B cell (primary cell): ENCODE measurements around the gene KSR2. TPM values are rescaled to one million over a fixed set of nuclear protein-coding genes. Genes with fewer than 3 reads are reported as not detected.

Experiments used
- ATAC-seq: fragments of 200-7000 bp; cut with Tn5 transposase; one replicate; pipeline ENCODE4 v1.10.0; 2021; ENCODE audit warnings: low read depth, mild to moderate bottlenecking, moderate number of reproducible peaks, moderate library complexity
- CTCF ChIA-PET: fragments of 350-600 bp; sonication (Branson Sonifier 250); formaldehyde crosslinking; loops from one replicate; lab custom pipeline; 2021; ENCODE audit warnings: antibody characterized with exemption, inconsistent platforms; lab: Charles Lee
- POLR2A ChIA-PET: fragments of 350-600 bp; sonication (Branson Sonifier 250); formaldehyde crosslinking; loops from one replicate; lab custom pipeline; 2021; ENCODE audit warnings: antibody characterized with exemption; lab: Charles Lee
- DNase-seq: peaks from one replicate; pipeline ENCODE4 v3.0.0; 2013
- H2AFZ ChIP-seq: 2 replicates; pipeline ENCODE4 v1.6.1; 2012; ENCODE audit warnings: mild to moderate bottlenecking, low read depth, low read length; ENCODE audit not compliant: insufficient read depth, poor library complexity, severe bottlenecking
- H3K27ac ChIP-seq, 2 donors: 1 replicate in 1 of 2; 2 replicates in 1 of 2; pipeline ENCODE4 v1.5.1; 2012 to 2013; ENCODE audit warnings: low read length in 2 of 2, mild to moderate bottlenecking in 2 of 2, moderate library complexity in 1 of 2
- H3K27me3 ChIP-seq, 4 experiments: fragments of 200-600 bp in 1 of 4; sonication (generic) in 1 of 4; replicated peaks in 1 of 4; 1 replicate in 2 of 4; 2 replicates in 2 of 4; pipeline versions ENCODE4 v1.6.1 to v1.7.0; 2013 to 2016; ENCODE audit warnings: low read length in 3 of 4, mild to moderate bottlenecking in 2 of 4, mixed read lengths in 1 of 4, moderate library complexity in 1 of 4; ENCODE audit not compliant: insufficient read depth in 4 of 4, control insufficient read depth in 3 of 4; ENCODE audit errors: control extremely low read depth in 1 of 4
- H3K36me3 ChIP-seq, 2 experiments: replicated peaks in 1 of 2; 1 replicate in 1 of 2; 2 replicates in 1 of 2; pipeline versions ENCODE4 v1.6.1 to v1.7.1; 2013; ENCODE audit warnings: low read length in 1 of 2; ENCODE audit not compliant: insufficient read depth in 2 of 2, control insufficient read depth in 1 of 2; ENCODE audit errors: control extremely low read depth in 1 of 2, extremely low read depth in 1 of 2
- H3K4me1 ChIP-seq, 2 donors: fragments of 200-600 bp in 1 of 2; sonication (generic) in 1 of 2; 1 replicate in 1 of 2; 2 replicates in 1 of 2; pipeline versions ENCODE4 v1.5.1 to v1.6.1; 2013 to 2017; ENCODE audit warnings: low read length in 2 of 2; ENCODE audit not compliant: control insufficient read depth in 2 of 2, insufficient read depth in 2 of 2
- H3K4me2 ChIP-seq: replicated peaks from 2 replicates; pipeline ENCODE3; 2012; ENCODE audit warnings: mild to moderate bottlenecking, low read depth, low read length; ENCODE audit not compliant: poor library complexity, severe bottlenecking
- H3K4me3 ChIP-seq, 5 experiments: fragments of 200-600 bp in 1 of 5; sonication (generic) in 1 of 5; 1 replicate in 3 of 5; 2 replicates in 2 of 5; pipeline versions ENCODE4 v1.5.1 to v1.7.0; 2011 to 2016; ENCODE audit warnings: low read length in 4 of 5, mild to moderate bottlenecking in 4 of 5, low read depth in 2 of 5, control low read depth in 1 of 5, moderate library complexity in 1 of 5; ENCODE audit not compliant: insufficient read depth in 1 of 5; ENCODE audit errors: control extremely low read depth in 1 of 5, extremely low read depth in 1 of 5
- H3K79me2 ChIP-seq: fragments of 200-600 bp; sonication (generic); one replicate; pipeline ENCODE4 v1.6.0; 2016; ENCODE audit warnings: low read length; ENCODE audit not compliant: control insufficient read depth, insufficient read depth
- H3K9ac ChIP-seq: fragments of 200-600 bp; sonication (generic); 2 replicates; pipeline ENCODE4 v1.6.1; 2017; ENCODE audit warnings: mild to moderate bottlenecking, low read length, moderate library complexity
- H3K9me3 ChIP-seq, 3 donors: one replicate each; pipeline versions ENCODE4 v1.6.1 to v1.7.1; 2013; ENCODE audit warnings: low read length in 2 of 3; ENCODE audit not compliant: control insufficient read depth in 2 of 3, insufficient read depth in 1 of 3; ENCODE audit errors: control extremely low read depth in 1 of 3
- H4K20me1 ChIP-seq: 2 replicates; pipeline ENCODE4 v1.6.0; 2012; ENCODE audit warnings: mild to moderate bottlenecking, low read length; ENCODE audit not compliant: insufficient read depth, control insufficient read depth, poor library complexity, severe bottlenecking
- H3K27ac Mint-ChIP-seq: one replicate; pipeline ENCODE4 v1.8.0; 2021; ENCODE audit warnings: mixed read lengths
- H3K27me3 Mint-ChIP-seq: one replicate; pipeline ENCODE4 v1.8.0; 2021; ENCODE audit warnings: mixed read lengths
- H3K4me1 Mint-ChIP-seq: one replicate; pipeline ENCODE4 v1.8.0; 2021; ENCODE audit warnings: mixed read lengths
- H3K4me3 Mint-ChIP-seq: one replicate; pipeline ENCODE4 v1.8.0; 2021; ENCODE audit warnings: mixed read lengths
- H3K9me3 Mint-ChIP-seq: one replicate; pipeline ENCODE4 v1.8.0; 2022; ENCODE audit warnings: mixed read lengths; ENCODE audit not compliant: insufficient read depth
- EZH2 ChIP-seq: IDR thresholded peaks from 2 replicates; pipeline ENCODE4 v1.6.1; 2012; ENCODE audit warnings: borderline replicate concordance, low read depth, mild to moderate bottlenecking, moderate library complexity, low read length; ENCODE audit not compliant: insufficient read depth, poor library complexity, severe bottlenecking
- WGBS: methylation state at CpG from one replicate; pipeline ENCODE4 v1.1.5; 2013; ENCODE audit warnings: missing lambda C conversion rate; ENCODE audit not compliant: insufficient coverage; 5-methylcytosine and 5-hydroxymethylcytosine counted together
- intact Hi-C: fragments of 100-400 bp; cut with micrococcal nuclease; formaldehyde crosslinking; loops from one replicate; pipeline ENCODE4 v1.10.0; 2022
- polyA plus RNA-seq: library from polyadenylated mRNA; depleted of rRNA; stranded (reverse); fragments of >200 nt; gene quantifications from 2 replicates; pipeline ENCODE4 v1.2.3, GENCODE V29; 2012
- total RNA-seq, 2 donors: library from RNA; stranded (reverse); fragments of 120-200 nt in 1 of 2; gene quantifications; 1 replicate in 1 of 2; 2 replicates in 1 of 2; pipeline versions ENCODE4 v1.2.3 to v1.2.4, GENCODE V29; 2013 to 2022
- TF ChIP-seq, protein P1 (sequence below): fragments of 200-600 bp; IDR thresholded peaks from one replicate; pipeline ENCODE4 v1.8.0; 2022; ENCODE audit warnings: antibody characterized with exemption, mild to moderate bottlenecking

Gene KSR2
- total and polyA plus RNA-seq, 2 donors (not counting 1 experiment from before 2014, with no cell fraction given): not detected

DNA sequence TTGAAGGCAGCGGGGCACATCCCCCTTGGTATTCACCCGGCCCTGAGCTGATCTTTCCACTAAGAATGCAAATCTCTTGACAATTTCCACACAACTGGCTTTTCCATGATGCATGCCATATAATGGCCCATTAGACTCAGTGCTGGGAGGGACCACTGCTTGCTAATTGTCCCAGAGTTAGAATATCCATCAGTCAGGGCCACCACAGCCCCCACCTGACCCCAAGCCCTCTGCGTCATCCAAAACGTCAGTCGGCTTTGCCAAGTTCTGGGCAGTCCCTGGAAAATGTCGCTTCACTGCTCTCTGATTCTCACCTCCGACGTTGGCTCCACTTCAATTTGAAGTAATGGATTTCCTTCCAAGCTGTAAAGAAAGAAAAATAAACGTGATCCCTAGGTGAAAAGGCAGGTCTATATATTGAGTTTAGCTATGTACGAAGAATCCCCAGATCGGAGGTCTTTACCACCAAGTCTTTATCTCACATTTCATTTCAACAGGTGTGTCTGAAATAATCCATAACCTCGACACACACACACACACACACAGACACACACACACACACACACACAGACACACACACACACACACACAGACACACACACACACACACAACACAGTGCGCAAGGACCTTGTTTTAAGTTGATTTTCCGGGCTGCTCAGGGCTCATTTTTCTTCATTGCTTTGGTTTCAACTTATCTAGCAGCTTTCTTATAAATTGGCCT, 441.9 kb downstream of the KSR2 start:
- Histone ChIP-seq H2AFZ (no peak overlapping the region), H3K27me3 (no peaks in the 10 kb centered on the region), H3K27ac (no peak overlapping the region), H3K79me2 (no peaks in the 10 kb centered on the region), H3K36me3 (no peaks in the 10 kb centered on the region), H3K4me3 (no peak overlapping the region), H3K9ac (no peak overlapping the region), H3K4me2 (no peak overlapping the region), H3K9me3 (peaks cover 0 to 4% (median 0%) of the 10 kb centered on the region in 3 donors), H4K20me1 (no peaks in the 10 kb centered on the region), H3K4me1 (no peaks in the 10 kb centered on the region)
- ChIA-PET POLR2A (no interaction called here), CTCF (interaction anchor here (0.7 kb wide), 1 partner anchor 1119 kb away, joined by 3 read pairs; no protein-coding TSS in a partner anchor)
- no peaks in the 10 kb centered on the region for H3K27me3 Mint-ChIP-seq
- H3K4me1 Mint-ChIP-seq: no peaks in the 10 kb centered on the region
- no peak overlapping the region for H3K4me3 Mint-ChIP-seq
- H3K9me3 Mint-ChIP-seq: no peaks in the 10 kb centered on the region
- intact Hi-C loops: no loop called here
- WGBS: 87% methylated on average over 8 of the region's 14 CpGs
- no peak for DNase-seq
- TF ChIP-seq, protein P1, sequence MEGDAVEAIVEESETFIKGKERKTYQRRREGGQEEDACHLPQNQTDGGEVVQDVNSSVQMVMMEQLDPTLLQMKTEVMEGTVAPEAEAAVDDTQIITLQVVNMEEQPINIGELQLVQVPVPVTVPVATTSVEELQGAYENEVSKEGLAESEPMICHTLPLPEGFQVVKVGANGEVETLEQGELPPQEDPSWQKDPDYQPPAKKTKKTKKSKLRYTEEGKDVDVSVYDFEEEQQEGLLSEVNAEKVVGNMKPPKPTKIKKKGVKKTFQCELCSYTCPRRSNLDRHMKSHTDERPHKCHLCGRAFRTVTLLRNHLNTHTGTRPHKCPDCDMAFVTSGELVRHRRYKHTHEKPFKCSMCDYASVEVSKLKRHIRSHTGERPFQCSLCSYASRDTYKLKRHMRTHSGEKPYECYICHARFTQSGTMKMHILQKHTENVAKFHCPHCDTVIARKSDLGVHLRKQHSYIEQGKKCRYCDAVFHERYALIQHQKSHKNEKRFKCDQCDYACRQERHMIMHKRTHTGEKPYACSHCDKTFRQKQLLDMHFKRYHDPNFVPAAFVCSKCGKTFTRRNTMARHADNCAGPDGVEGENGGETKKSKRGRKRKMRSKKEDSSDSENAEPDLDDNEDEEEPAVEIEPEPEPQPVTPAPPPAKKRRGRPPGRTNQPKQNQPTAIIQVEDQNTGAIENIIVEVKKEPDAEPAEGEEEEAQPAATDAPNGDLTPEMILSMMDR: no peak
- TF ChIP-seq EZH2: no peak
- H3K27ac Mint-ChIP-seq: no peak overlapping the region
- ATAC-seq: no peak

DNA sequence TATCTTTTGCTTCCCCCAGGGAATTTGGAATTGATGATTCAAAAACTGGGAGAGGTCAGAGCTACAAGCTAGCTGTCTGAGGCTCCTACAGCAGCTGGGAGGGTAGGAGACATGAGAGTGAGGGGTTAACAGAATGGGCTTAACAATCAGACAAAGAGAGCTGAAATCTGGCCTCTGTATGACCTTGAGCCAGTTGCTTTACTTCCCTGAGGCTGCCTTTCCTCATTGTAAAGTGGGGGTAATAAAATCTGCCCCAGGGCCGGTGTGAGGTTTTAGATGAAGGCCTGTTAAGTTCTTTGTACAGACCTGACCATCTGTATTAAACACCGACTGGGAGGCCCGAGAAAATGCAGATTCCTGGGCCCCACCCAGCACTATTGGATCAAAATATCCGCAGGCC, 443.0 kb downstream of the KSR2 start:
- TF ChIP-seq, protein P1: no peak
- no peak for TF ChIP-seq EZH2
- H3K27me3 ChIP-seq: no peaks in the 10 kb centered on the region
- WGBS: 42% methylated on average over 4 of the region's 4 CpGs
- no peaks in the 10 kb centered on the region for H3K79me2 ChIP-seq
- H2AFZ ChIP-seq: no peak overlapping the region
- POLR2A ChIA-PET: no interaction called here
- no peak overlapping the region for H3K27ac ChIP-seq
- H4K20me1 ChIP-seq: no peaks in the 10 kb centered on the region
- no peaks in the 10 kb centered on the region for H3K4me1 Mint-ChIP-seq
- H3K9me3 ChIP-seq: peaks cover 0 to 4% (median 0%) of the 10 kb centered on the region in 3 donors
- no peak overlapping the region for H3K4me3 ChIP-seq
- H3K27me3 Mint-ChIP-seq: no peaks in the 10 kb centered on the region
- no peaks in the 10 kb centered on the region for H3K9me3 Mint-ChIP-seq
- ATAC-seq: no peak
- no peaks in the 10 kb centered on the region for H3K36me3 ChIP-seq
- no peak overlapping the region for H3K9ac ChIP-seq
- H3K4me1 ChIP-seq: no peaks in the 10 kb centered on the region
- H3K4me3 Mint-ChIP-seq: no peak overlapping the region
- no peak for DNase-seq
- intact Hi-C loops: no loop called here
- no peak overlapping the region for H3K27ac Mint-ChIP-seq
- CTCF ChIA-PET: interaction anchor here (0.5 kb wide), 1 partner anchor 66 kb away, joined by 4 read pairs; no protein-coding TSS in a partner anchor
- H3K4me2 ChIP-seq: no peak overlapping the region
